ENCODE results near the gene ZFYVE27.

ZFYVE27 gene

GRCh38 chr10:97770255-97770654 lies 33.3 kb downstream of the ZFYVE27 start:
- no peak for DNase-seq

DNA sequence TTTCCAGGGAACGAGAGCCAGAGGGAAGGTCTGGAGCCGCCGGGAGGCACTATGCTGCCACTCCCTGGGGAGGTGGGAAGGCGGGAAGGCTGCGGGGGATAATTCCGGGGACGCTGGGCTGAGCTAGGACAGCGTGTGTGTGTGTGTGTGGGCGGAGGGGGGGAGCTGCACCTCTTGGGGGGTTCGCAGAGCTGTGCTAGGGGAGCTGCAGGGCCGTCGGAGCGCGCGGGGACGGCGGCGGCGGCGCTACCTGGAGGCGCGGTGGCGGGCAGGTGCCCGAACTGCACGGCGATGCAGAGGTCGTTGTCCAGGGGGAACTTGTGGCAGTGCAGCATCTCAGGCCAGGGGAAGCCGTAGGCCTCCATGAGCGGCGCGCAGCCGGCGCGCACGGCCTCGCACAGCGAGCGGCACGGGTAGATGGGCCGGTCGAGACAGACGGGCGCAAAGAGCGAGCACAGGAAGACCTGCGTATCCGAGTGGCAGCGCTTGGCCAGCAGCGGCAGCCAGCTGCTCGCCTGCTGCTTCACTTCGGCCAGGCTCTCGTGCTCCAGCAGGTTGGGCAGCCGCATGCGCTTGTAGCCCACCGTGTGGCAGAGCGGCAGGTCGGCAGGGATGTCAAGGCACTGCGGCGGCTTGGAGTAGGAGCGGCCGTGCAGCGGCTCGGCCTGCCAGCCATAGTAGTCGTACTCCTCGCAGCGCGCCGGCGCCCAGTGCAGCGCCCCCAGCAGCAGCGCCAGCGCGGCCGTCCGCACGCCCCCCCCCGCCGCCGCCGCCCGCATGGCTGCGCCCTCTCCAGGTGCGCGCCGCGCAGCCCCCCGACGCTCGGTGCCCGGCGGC lies 34.3 kb downstream of the ZFYVE27 start:
- DNase-seq, result no peak

- DNase-seq, result no peak
Observed at GRCh38 chr10:97771913-97772823, 35.2 kb downstream of the ZFYVE27 start, which contains the start of gene SFRP5. Gene SFRP5 (minus strand): TSS chr10:97771999. CDS start chr10:97771833, 166 bp downstream.

GRCh38 chr10:97773096-97773495 lies 36.2 kb downstream of the ZFYVE27 start:
- no peak for DNase-seq

GRCh38 chr10:97774811-97775294 lies 37.9 kb downstream of the ZFYVE27 start:
- DNase-seq, result no peak

DNA sequence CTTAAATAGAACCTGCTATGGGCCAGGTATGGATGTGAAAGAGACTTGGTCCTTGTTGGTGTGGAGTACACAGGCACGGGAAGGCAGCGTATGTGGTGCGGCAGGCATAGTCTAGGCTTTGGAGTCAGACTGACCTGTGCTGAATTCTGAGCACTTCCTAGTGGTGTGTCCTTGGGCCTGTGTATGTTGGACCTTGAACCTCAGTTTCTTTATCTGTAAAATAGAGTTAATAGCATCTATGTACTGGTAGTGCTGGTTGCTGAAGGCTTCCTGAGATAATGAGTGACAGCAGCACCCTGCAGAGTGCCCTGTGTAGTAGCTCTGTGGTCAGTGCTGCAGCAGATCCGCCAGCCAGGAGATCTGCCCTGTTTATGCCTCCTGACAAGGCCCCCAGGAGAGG lies 40.2 kb downstream of the ZFYVE27 start:
- DNase-seq, result no peak

DNA sequence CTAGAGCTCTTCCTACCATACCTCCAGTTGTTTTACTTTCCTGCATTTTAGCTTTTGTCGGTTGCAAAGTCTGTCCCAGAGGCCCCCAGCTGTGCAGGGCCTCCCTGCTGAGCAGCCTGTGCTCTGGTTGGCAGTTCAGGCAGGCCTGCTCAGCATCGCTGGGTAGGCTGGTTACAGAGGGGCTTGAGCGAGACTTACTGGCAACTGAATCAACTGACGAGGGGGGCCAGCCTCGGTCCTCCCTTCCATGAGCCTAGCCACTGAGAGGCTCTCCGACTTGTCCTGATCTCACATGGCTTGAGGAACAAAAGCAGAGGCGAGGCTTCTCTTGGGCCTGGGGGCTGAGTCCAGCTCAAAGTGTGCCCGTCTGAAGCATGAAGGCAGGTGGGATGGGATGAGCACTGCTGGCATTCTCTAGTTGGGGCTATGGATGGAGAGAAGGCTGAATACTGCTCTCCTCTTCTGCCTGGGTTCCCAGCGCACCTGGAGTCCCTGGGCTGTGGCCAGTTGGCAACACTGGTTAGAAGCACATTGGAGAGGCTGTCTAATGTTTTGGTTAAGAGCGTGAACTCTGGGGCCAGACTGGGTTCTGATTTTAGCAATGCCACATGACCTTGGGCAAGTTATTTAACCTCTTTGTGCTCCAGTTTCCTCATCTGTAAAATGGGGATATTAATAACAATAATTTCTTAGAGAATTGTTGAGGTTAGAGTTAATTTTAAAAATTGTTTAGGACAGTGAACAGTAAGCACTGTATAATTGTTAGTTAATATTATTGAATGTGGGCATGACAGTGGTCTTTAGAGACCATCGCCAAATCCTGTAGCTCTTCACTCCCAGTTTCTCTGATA lies 41.7 kb downstream of the ZFYVE27 start:
- DNase-seq, result no peak

DNA sequence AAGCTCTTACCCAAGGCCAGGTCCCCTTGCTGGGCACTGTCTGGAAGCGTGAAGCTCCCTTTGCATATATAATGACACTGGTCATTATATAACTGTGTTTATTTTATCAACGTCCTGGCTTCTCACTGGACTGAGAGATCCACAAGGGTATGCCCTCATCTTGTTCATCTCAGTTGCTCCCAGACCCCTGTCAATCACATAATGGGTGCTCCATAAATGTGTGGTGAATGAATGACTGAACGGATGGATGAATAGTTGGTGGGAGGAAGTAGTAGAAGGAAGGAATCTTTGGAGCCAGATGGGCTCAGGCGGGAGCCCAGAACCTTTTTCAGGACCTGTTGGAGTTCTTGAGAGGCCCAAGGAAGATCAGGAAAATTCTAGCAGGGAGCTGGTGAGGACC lies 42.6 kb downstream of the ZFYVE27 start:
- no peak for DNase-seq

DNA sequence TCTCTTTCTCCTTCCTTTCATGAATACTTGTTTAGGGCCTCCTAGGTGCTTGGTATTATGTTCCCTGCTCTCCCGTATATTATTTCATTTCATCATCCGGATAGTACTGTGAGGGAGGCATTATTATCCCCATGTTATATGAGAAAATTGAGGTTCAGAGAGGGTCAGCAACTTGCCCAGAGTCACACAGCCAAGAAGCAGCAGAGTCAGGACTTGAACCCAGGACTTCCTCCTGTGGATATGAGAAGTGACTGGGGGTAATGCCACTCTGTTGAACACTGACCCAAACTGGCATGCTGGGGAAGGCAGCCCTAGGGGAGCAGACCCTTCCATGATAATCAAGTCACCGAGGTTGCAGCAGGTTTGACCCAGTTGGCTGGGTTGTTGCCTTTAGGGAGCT lies 43.0 kb downstream of the ZFYVE27 start:
- no peak for DNase-seq

DNA sequence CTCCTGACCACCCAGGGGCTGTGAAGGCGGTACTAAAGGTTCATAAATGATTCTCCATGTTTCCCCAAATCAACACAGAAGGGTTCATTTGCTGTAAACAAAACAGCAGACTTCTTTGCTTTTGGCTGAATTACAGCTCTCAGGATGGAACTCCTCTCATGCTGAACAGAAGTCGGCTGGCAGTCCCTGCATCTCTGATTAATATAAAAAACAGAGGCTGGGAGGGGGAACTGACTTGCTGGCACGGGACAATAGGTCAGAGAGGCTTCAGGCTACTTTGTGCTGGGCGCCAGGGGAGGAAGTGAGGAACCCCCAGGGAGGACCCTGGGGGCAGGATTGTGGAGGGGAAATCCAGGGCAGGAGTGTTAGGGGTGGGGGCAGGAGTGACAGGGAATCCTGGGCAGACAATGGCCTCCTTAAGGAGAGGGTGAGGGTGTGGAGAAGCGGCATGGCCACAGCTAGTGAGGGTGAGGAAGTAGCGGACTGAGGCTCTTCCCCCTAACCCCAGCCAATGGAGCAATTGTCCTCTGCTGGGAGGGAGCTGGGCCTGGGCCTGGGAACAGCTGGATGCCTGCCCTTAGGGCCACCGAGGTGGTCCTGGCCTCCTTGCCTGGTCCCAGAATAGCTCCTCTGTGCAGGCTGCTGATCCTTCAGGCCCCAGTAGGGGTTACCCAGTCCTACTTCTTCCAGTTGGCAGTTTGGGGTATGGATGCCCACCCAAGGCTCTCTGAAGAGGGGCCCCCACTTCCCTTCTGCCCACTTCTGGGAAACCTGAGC lies 44.1 kb downstream of the ZFYVE27 start:
- DNase-seq, result no peak

DNA sequence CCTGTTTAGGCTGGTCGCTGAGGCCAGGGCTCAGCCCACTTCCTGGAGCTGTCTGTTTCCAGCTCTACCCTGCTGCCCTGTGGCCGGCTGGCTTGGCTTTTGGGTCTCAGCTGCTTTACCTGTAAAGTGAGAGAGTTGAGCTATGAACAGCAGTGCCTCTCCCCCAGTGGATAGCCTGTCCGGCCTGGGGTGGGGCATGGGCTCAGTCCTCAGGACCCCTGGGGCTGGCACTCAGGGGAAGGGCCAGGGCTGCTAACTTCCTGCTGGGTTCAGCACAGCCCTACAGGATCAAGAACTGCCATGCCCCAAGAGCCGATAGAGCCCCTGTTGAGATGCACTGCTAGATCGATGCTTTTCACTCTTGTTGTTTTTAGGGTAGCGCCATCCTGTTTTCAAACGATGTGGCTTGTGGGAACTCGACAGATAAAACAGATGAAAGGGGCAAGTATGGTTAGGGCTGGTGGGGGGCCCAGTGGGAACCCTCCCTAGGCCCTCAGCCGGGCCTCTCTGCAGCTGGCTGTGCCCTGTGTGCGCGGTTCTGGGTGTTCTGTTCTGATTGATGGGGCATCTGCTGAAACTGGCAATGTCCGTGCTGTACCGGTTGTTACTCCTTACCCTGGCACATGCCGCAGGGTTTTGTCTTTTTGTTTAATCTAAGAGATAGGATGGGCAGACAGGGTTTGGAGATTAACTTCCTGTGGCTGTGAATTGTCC lies 44.8 kb downstream of the ZFYVE27 start:
- DNase-seq, result no peak

- no peak for DNase-seq
Observed at GRCh38 chr10:97782455-97783228, 45.7 kb downstream of the ZFYVE27 start.

DNA sequence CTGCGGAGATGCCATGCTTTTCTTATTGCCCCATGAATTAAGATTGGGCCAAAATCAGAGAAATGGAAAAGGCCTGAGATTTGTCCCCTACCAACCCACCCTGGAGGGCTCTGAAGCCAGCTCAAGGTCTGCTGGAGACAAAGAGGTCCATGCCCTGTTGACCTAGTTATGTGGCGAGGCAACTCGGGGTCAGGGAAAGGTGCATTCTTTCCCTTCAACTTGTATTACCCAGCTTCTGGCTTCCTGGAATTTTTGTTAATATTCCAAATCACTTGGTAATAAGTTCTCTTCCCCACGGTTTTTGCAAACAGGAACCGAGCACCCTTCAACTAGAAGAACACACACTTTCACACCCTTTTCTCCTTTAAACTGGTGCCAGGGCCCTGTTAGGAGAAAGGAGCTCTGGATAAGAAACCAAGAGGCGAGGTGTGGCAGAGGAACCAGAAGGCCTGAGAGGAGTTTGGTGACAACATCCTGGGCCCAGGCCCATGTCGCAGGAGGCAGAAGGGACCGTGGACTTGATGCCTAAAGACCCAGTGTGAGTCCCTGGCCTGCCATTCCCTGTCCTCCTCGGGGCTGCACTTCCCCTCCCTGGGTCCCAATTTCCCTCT lies 47.4 kb downstream of the ZFYVE27 start:
- no peak for DNase-seq

DNA sequence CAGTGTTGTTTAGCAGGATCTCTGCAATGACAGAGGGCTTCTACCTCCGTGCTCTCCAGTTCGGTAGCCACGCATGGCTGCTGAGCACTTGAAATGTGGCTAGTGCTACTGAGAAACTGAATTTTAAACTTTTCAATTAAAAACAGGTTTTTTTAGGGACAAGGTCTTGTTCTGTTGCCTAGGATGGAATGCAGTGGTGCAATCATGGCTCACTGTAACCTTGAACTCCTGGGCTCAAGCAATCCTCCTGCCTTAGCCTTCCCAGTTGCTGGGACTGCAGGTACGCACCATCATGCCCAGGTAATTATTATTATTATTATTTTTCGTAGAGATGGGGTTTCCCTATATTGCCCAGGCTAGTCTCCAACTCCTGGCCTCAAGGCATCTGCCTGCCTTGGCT lies 48.3 kb downstream of the ZFYVE27 start:
- DNase-seq, result no peak

- no peak for DNase-seq
Observed at GRCh38 chr10:97785731-97786130, 48.8 kb downstream of the ZFYVE27 start.

DNA sequence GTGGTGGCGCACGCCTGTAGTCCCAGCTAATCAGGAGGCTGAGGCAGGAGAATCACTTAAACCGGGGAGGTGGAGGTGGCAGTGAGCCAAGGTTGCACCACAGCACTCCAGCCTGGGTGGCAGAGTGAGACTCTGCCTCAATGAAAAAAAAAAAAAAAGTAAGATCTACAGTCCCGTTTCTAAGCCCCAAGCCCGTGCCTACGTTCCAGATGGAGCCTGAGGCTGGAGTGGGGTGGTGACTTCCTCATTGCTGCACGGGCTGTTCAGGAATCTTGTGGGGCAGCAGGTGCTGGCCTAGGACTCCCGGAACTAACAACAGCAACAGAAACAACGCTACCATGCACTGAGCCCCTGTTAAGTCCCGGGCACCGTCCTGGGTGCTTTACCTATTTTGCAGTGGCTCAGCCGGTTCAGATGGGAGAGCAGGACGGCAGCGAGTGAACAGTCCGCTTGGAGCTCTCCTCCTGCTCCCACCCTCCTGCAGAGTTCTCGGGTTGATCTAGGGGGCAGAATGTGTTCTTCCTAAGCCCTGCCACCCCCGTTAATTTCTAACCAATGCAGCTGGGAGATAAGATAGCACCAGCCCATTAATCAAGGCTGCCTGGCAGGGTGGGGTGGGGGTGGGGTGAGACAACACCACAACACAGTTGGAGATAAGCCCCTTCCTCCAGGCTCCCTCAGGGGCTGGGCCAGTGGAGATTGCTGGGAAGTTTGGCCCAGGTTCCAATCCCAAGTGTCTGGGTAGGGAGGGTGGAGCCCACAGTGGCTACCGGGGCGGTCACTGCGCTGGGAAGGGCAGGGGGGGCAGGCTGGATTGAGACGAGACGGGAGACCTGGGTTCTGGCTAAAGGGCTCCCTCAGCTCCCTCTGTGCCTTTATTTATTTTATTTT lies 51.9 kb downstream of the ZFYVE27 start:
- DNase-seq, result no peak

DNA sequence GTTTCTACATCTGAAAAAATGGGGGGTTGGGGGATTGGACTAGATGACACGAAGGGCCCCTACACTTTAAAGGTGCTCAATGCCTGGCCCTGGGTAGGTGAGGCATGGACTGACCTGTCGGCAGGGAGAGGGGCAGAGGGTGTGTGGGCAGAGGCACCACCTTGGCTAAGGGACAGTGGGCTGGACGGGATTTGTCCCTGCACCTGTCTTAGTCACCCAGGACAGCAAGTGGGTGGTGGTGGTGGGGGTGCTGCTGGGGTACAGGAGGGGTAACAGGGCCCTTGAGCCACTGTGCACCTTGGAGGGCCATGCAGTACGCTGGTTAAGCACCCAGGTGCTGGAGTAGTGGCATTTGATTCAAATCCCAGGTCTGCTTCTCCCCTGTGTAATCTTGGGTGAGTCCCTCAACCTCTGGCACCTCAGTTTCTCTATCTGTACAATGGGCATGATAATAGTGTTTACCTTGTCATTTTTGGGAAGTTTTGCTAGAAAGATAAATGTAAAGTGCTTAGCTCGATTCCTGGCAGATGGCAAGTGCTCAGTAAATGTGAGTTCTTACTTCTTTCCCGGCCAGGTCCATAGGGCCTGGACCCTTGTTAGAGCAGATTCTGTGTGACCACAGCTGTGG lies 53.0 kb downstream of the ZFYVE27 start:
- DNase-seq, result no peak

All from hippocampal formation (tissue), 2 donors.